Measurements from ENCODE around the gene ADIRF.
"Not testable (repeated sequence)": the region's sequence is repeated elsewhere in the genome, so short reads cannot be mapped to it uniquely, and the experiment has no call there.

Gene ADIRF

DNA sequence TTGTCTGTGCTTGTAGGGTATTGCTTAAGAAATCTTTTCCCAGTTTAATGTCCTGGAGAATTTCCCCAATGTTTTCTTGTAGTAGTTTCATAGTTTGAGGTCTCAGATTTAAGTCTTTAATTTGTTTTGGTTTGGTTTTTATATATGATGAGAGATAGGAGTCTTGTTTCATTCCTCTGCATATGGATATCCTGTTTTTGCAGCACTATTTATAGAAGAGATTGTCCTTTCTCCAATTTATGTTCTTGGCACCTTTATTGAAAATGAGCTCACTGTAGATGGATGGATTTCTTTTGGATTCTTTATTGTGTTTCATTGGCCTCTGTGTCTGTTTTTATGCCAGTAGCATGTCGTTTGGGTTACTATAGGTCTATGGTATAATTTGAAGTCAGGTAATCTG is 20.2 kb downstream of the ADIRF start:
- no peak for DNase-seq (ENCODE audit: extremely low read depth, insufficient read length)
- Histone ChIP-seq H3K4me3 (replicated peaks; ENCODE audit: low read depth, low read length) (no peak overlapping the region), H3K27me3 (replicated peaks; ENCODE audit: control insufficient read depth, insufficient read depth, low read length) (no peaks in the 10 kb centered on the region), H3K36me3 (ENCODE audit: control insufficient read depth, insufficient read depth, low read length) (no peaks in the 10 kb centered on the region)
- no peak for TF ChIP-seq CTCF (IDR thresholded peaks at IDR 0.05; ENCODE audit: insufficient read depth, low read length, poor library complexity, severe bottlenecking)

DNA sequence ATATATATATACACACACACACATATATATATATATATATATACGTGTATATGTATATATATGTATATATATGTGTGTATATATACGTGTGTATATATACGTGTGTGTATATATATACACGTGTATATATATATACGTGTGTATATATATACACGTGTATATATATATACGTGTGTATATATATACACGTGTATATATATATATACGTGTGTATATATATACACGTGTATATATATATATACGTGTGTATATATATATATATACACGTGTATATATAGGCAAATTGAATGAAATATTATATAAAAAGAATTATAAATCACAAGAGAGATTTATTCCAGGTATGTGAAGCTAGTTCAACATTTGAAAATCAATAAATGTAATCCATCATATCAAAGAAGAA is 23.1 kb downstream of the ADIRF start:
- not testable (repeated sequence) for H3K27me3 ChIP-seq (replicated peaks; ENCODE audit: control insufficient read depth, insufficient read depth, low read length); DNase-seq (ENCODE audit: extremely low read depth, insufficient read length); H3K4me3 ChIP-seq (replicated peaks; ENCODE audit: low read depth, low read length); H3K36me3 ChIP-seq (ENCODE audit: control insufficient read depth, insufficient read depth, low read length)

GRCh38 chr10:86992456-86992855 is 24.2 kb downstream of the ADIRF start:
- Histone ChIP-seq H3K4me3 (replicated peaks; ENCODE audit: low read depth, low read length) (no peak overlapping the region), H3K27me3 (replicated peaks; ENCODE audit: control insufficient read depth, insufficient read depth, low read length) (no peaks in the 10 kb centered on the region), H3K36me3 (ENCODE audit: control insufficient read depth, insufficient read depth, low read length) (no peaks in the 10 kb centered on the region)
- DNase-seq (ENCODE audit: extremely low read depth, insufficient read length) = no peak
- no peak for TF ChIP-seq CTCF (IDR thresholded peaks at IDR 0.05; ENCODE audit: insufficient read depth, low read length, poor library complexity, severe bottlenecking)

DNA sequence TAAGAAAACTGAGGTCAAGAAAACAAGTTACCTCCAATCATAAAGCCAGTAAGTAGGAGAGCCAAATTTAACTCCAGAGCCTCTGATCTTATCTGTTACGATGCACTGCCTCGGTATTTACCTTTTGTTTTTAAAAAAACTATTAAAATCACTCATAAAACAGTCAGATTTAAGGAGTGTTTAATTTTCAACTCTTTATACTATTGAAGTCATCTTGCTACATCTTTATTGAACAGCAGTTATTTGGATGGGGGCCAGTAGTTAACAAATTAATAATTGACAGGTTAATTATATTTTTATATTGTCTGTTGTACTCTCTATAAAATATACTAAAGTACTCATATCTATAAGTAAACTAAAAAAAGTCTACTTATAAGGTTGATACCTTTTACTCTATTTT is 24.6 kb downstream of the ADIRF start:
- TF ChIP-seq CTCF (IDR thresholded peaks at IDR 0.05; ENCODE audit: insufficient read depth, low read length, poor library complexity, severe bottlenecking) = no peak

GRCh38 chr10:86999802-87000403 is 31.6 kb downstream of the ADIRF start:
- DNase-seq (ENCODE audit: extremely low read depth, insufficient read length); H3K4me3 ChIP-seq (replicated peaks; ENCODE audit: low read depth, low read length): not testable (repeated sequence)

More for the DNA sequence above, 24.6 kb downstream of the ADIRF start:
- no peak overlapping the region for H3K4me3 ChIP-seq (replicated peaks; ENCODE audit: low read depth, low read length)
- no peaks in the 10 kb centered on the region for H3K27me3 ChIP-seq (replicated peaks; ENCODE audit: control insufficient read depth, insufficient read depth, low read length)
- H3K36me3 ChIP-seq (ENCODE audit: control insufficient read depth, insufficient read depth, low read length) = no peaks in the 10 kb centered on the region
- DNase-seq (ENCODE audit: extremely low read depth, insufficient read length) = no peak

GRCh38 chr10:87000491-87000890 is 32.2 kb downstream of the ADIRF start:
- Histone ChIP-seq H3K27me3 (replicated peaks; ENCODE audit: control insufficient read depth, insufficient read depth, low read length) (no peaks in the 10 kb centered on the region), H3K4me3 (replicated peaks; ENCODE audit: low read depth, low read length) (no peak overlapping the region), H3K36me3 (ENCODE audit: control insufficient read depth, insufficient read depth, low read length) (no peaks in the 10 kb centered on the region)
- TF ChIP-seq CTCF (IDR thresholded peaks at IDR 0.05; ENCODE audit: insufficient read depth, low read length, poor library complexity, severe bottlenecking) = no peak
- DNase-seq (ENCODE audit: extremely low read depth, insufficient read length) = no peak

More at GRCh38 chr10:86999802-87000403, 31.6 kb downstream of the ADIRF start:
- H3K36me3 ChIP-seq (ENCODE audit: control insufficient read depth, insufficient read depth, low read length); H3K27me3 ChIP-seq (replicated peaks; ENCODE audit: control insufficient read depth, insufficient read depth, low read length): not testable (repeated sequence)

GRCh38 chr10:87007124-87007523 is 38.8 kb downstream of the ADIRF start:
- H3K27me3 ChIP-seq (replicated peaks; ENCODE audit: control insufficient read depth, insufficient read depth, low read length); DNase-seq (ENCODE audit: extremely low read depth, insufficient read length); H3K4me3 ChIP-seq (replicated peaks; ENCODE audit: low read depth, low read length); H3K36me3 ChIP-seq (ENCODE audit: control insufficient read depth, insufficient read depth, low read length): not testable (repeated sequence)

DNA sequence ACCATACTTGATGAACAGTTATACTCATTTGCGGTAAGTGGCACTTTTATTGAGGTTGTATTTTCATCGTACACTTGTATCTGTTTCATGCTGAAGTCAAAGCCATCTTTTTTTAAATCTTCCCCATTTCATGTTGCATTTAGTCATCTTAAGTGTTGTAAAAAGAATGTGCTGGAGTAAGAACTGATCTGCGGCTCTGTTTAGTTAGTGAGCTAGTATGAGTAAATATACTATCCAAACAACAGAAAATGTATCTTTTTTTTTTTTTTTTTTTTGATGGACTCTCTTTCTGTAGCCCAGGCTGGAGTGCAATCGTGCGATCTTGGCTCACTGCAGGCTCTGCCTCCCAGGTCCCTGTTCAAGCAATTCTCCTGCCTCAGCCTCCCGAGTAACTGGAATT is 39.4 kb downstream of the ADIRF start:
- DNase-seq (ENCODE audit: extremely low read depth, insufficient read length); H3K4me3 ChIP-seq (replicated peaks; ENCODE audit: low read depth, low read length); H3K27me3 ChIP-seq (replicated peaks; ENCODE audit: control insufficient read depth, insufficient read depth, low read length); H3K36me3 ChIP-seq (ENCODE audit: control insufficient read depth, insufficient read depth, low read length): not testable (repeated sequence)

- not testable (repeated sequence) for H3K36me3 ChIP-seq (ENCODE audit: control insufficient read depth, insufficient read depth, low read length); H3K27me3 ChIP-seq (replicated peaks; ENCODE audit: control insufficient read depth, insufficient read depth, low read length); H3K4me3 ChIP-seq (replicated peaks; ENCODE audit: low read depth, low read length); DNase-seq (ENCODE audit: extremely low read depth, insufficient read length)
Measured at GRCh38 chr10:87008303-87008702, 40.0 kb downstream of the ADIRF start.

- not testable (repeated sequence) for H3K36me3 ChIP-seq (ENCODE audit: control insufficient read depth, insufficient read depth, low read length); H3K27me3 ChIP-seq (replicated peaks; ENCODE audit: control insufficient read depth, insufficient read depth, low read length); DNase-seq (ENCODE audit: extremely low read depth, insufficient read length); H3K4me3 ChIP-seq (replicated peaks; ENCODE audit: low read depth, low read length)
Measured at GRCh38 chr10:87009134-87009696, 40.9 kb downstream of the ADIRF start.

Measured in GM06990 (cell line).